DND-41 (cell line): ENCODE measurements around the gene TDRD9.

Experiments
- ATAC-seq: fragments of 200-7000 bp; cut with Tn5 transposase; 3 replicates; pipeline ENCODE4 v1.9.1; 2021; ENCODE audit warnings: low read depth; ENCODE audit not compliant: insufficient read depth
- DNase-seq: peaks from one replicate; pipeline ENCODE4 v3.0.0-alpha.2; 2020
- H2AFZ ChIP-seq: 2 replicates; pipeline ENCODE4 v1.6.0; 2012; ENCODE audit warnings: low read depth, low read length
- H3K27ac ChIP-seq: 2 replicates; pipeline ENCODE4 v1.5.1; 2012; ENCODE audit warnings: low read length, inconsistent platforms
- H3K27me3 ChIP-seq: fragments of 200-600 bp; sonication (generic); 2 replicates; pipeline ENCODE4 v1.6.0; 2012; ENCODE audit warnings: low read length, mild to moderate bottlenecking, inconsistent platforms; ENCODE audit not compliant: insufficient read depth, poor library complexity
- H3K36me3 ChIP-seq: 2 replicates; pipeline ENCODE4 v1.5.1; 2012; ENCODE audit warnings: low read length, inconsistent platforms; ENCODE audit not compliant: insufficient read depth
- H3K4me1 ChIP-seq: 2 replicates; pipeline ENCODE4 v1.5.1; 2012; ENCODE audit warnings: mild to moderate bottlenecking, low read length; ENCODE audit not compliant: insufficient read depth
- H3K4me2 ChIP-seq: 2 replicates; pipeline ENCODE4 v1.6.0; 2012; ENCODE audit warnings: mild to moderate bottlenecking, moderate library complexity, low read length, inconsistent platforms; ENCODE audit not compliant: insufficient read depth
- H3K4me3 ChIP-seq, 2 experiments: fragments of 200-600 bp in 1 of 2; shearing (Covaris generic) in 1 of 2; 2 replicates each; pipeline ENCODE4 v1.5.1; 2012 to 2016; ENCODE audit warnings: inconsistent platforms in 2 of 2, low read length in 2 of 2, mild to moderate bottlenecking in 2 of 2, low read depth in 1 of 2, moderate library complexity in 1 of 2
- H3K79me2 ChIP-seq: 2 replicates; pipeline ENCODE4 v1.6.0; 2012; ENCODE audit warnings: low read length, inconsistent platforms; ENCODE audit not compliant: insufficient read depth
- H3K9ac ChIP-seq: 2 replicates; pipeline ENCODE4 v1.6.0; 2012; ENCODE audit warnings: low read depth, mild to moderate bottlenecking, inconsistent platforms, low read length, moderate library complexity
- H3K9me3 ChIP-seq: 2 replicates; pipeline ENCODE4 v1.5.1; 2012; ENCODE audit warnings: low read length, moderate library complexity, mild to moderate bottlenecking, inconsistent platforms; ENCODE audit not compliant: insufficient read depth, severe bottlenecking
- H4K20me1 ChIP-seq: 2 replicates; pipeline ENCODE4 v1.6.0; 2012; ENCODE audit warnings: low read length; ENCODE audit not compliant: insufficient read depth
- CTCF ChIP-seq: IDR thresholded peaks from 2 replicates; pipeline ENCODE4 v1.5.1; 2012; ENCODE audit warnings: borderline replicate concordance, low read length, moderate library complexity, mild to moderate bottlenecking; ENCODE audit not compliant: poor library complexity, severe bottlenecking; ENCODE audit errors: extremely low read depth
- EZH2 ChIP-seq: IDR thresholded peaks from 3 replicates; pipeline ENCODE4 v1.6.1; 2012; ENCODE audit warnings: borderline replicate concordance, low read depth, mild to moderate bottlenecking, moderate library complexity, low read length, inconsistent platforms; ENCODE audit not compliant: severe bottlenecking

The TDRD9 gene

DNA sequence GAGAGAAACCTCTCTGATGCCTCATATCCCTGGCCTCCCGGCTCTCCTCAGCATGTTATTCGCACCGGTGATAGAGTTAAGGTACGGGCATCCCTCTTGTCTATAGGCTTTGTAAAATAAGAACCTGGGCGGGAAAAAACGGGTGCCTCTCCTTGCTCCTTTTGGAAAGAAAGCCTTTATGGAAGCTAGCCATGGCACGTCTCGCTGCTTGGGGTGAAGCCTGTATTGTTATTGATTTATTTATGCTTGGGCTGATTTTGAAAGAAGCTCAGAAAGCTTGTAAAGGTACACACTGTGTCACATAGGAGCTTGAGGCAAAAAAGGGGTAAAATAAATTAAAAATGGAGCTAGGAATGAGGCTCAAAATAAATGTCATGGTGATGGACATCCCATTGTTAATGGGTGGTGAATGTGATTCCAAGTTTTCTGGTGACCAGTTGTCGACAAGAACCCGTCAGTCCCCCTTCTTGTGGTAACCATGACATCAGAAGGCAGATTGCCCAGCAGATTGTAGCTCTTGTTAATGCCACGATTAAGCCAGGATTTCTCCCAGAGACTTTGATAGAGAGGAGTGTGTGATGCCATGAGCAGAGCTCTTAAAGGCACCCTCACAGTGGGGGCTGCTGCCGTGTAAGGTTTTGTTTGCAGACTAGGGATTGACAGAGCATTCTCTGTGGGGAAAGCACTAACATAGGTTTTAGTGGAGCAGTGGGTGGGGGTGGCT, 106.9 kb downstream of the TDRD9 start:
- no peaks in the 10 kb centered on the region for H3K36me3 ChIP-seq
- DNase-seq: no peak
- no peak overlapping the region for H3K4me2 ChIP-seq
- TF ChIP-seq CTCF (no peak), EZH2 (no peak)
- no peaks in the 10 kb centered on the region for H3K4me1 ChIP-seq
- H3K79me2 ChIP-seq: no peaks in the 10 kb centered on the region
- no peaks in the 10 kb centered on the region for H4K20me1 ChIP-seq
- H2AFZ ChIP-seq: no peak overlapping the region
- no peak overlapping the region for H3K4me3 ChIP-seq
- no peak overlapping the region for H3K27ac ChIP-seq
- peaks cover 23% of the 10 kb centered on the region for H3K27me3 ChIP-seq
- no peak overlapping the region for H3K9ac ChIP-seq
- H3K9me3 ChIP-seq: no peaks in the 10 kb centered on the region
- ATAC-seq: no peak

GRCh38 chr14:104036212-104036611, 108.0 kb downstream of the TDRD9 start:
- no peaks in the 10 kb centered on the region for H3K36me3 ChIP-seq
- H4K20me1 ChIP-seq: no peaks in the 10 kb centered on the region
- no peak overlapping the region for H3K27ac ChIP-seq
- no peaks in the 10 kb centered on the region for H3K4me1 ChIP-seq
- no peak overlapping the region for H3K9ac ChIP-seq
- H3K9me3 ChIP-seq: no peaks in the 10 kb centered on the region
- peaks cover 28% of the 10 kb centered on the region for H3K27me3 ChIP-seq
- ATAC-seq (no peak), DNase-seq (no peak)
- H3K4me2 ChIP-seq: no peak overlapping the region
- no peaks in the 10 kb centered on the region for H3K79me2 ChIP-seq
- H3K4me3 ChIP-seq: no peak overlapping the region
- TF ChIP-seq CTCF: no peak
- TF ChIP-seq EZH2: no peak
- no peak overlapping the region for H2AFZ ChIP-seq

DNA sequence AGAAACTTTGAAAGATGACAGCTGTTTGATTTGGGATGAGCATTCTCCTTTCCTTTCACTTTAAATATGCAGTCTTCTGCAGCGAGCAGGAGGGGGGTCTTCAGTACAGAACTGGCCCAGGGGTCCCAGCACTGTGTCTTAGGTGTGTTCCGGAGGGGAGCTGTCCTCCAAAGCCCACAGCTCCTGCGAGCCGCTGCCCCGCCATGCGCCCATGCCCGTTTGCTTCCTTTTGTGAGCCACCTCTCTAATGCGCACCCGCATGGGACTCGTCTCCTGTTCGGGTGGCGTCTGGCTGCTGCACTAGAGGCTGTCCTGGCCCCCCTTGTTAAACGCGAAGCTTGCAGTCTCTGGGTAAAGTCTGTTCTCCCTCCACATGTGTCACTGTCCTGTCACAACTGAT, 108.8 kb downstream of the TDRD9 start:
- Histone ChIP-seq H3K27ac (no peak overlapping the region), H3K9ac (no peak overlapping the region), H3K4me1 (no peaks in the 10 kb centered on the region), H3K36me3 (no peaks in the 10 kb centered on the region), H3K27me3 (peaks cover 28% of the 10 kb centered on the region), H3K4me2 (no peak overlapping the region), H3K79me2 (no peaks in the 10 kb centered on the region), H3K9me3 (no peaks in the 10 kb centered on the region), H4K20me1 (no peaks in the 10 kb centered on the region), H3K4me3 (no peak overlapping the region), H2AFZ (no peak overlapping the region)
- ATAC-seq (no peak), DNase-seq (no peak)
- TF ChIP-seq EZH2 (no peak), CTCF (no peak)
